Endothelial cell of umbilical vein (primary cell): ENCODE measurements around the gene ZFYVE26. TPM values are rescaled to one million over a fixed set of nuclear protein-coding genes. Genes with fewer than 3 reads are reported as not detected.

ENCODE experiments used
- BruUV-seq: library from RNA; stranded (reverse); fragments of 400-500 nt; replicated peaks from 2 replicates; lab custom pipeline; 2021; lab: Mats Ljungman, UMichigan
- CTCF ChIA-PET: fragments of 300-600, 350-600 bp; sonication (Branson Sonifier 250); formaldehyde crosslinking; loops from one replicate; lab custom pipeline; 2021; ENCODE audit warnings: antibody characterized with exemption, inconsistent platforms; lab: Charles Lee
- POLR2A ChIA-PET: fragments of 300-600, 350-600 bp; sonication (Branson Sonifier 250); formaldehyde crosslinking; loops from one replicate; lab custom pipeline; 2021; ENCODE audit warnings: antibody characterized with exemption, inconsistent platforms; lab: Charles Lee
- DNase-seq: peaks from one replicate; pipeline ENCODE4 v3.0.0-alpha.2; 2011; ENCODE audit warnings: low read depth, low spot score
- FAIRE-seq: peaks from 2 replicates; lab custom pipeline; 2011; peaks lifted over from hg19 to GRCh38; lab: Jason Lieb, UNC
- H2AFZ ChIP-seq: 2 replicates; pipeline ENCODE4 v1.6.0; 2012; ENCODE audit warnings: low read depth, low read length, control low read depth, inconsistent platforms
- H3K27ac ChIP-seq: 2 replicates; pipeline ENCODE4 v1.5.1; 2011; ENCODE audit warnings: low read depth, mild to moderate bottlenecking, control low read depth, low read length, moderate library complexity; ENCODE audit not compliant: insufficient read depth
- H3K27me3 ChIP-seq, 2 experiments: 2 replicates each; pipeline versions ENCODE4 v1.6.0 to v1.6.1; 2011; ENCODE audit warnings: low read length in 2 of 2, mixed read lengths in 1 of 2; ENCODE audit not compliant: control insufficient read depth in 2 of 2, insufficient read depth in 2 of 2
- H3K36me3 ChIP-seq, 2 experiments: 2 replicates in 1 of 2; 3 replicates in 1 of 2; pipeline ENCODE4 v1.5.1; 2011; ENCODE audit warnings: low read length in 2 of 2, mild to moderate bottlenecking in 1 of 2, moderate library complexity in 1 of 2; ENCODE audit not compliant: control insufficient read depth in 2 of 2, insufficient read depth in 2 of 2; ENCODE audit errors: extremely low read depth in 1 of 2
- H3K4me1 ChIP-seq: 3 replicates; pipeline ENCODE4 v1.5.1; 2011; ENCODE audit warnings: mild to moderate bottlenecking, low read length; ENCODE audit not compliant: control insufficient read depth, insufficient read depth; ENCODE audit errors: extremely low read depth
- H3K4me2 ChIP-seq: 2 replicates; pipeline ENCODE4 v1.6.1; 2011; ENCODE audit warnings: low read length, control low read depth, mixed read lengths; ENCODE audit not compliant: insufficient read depth
- H3K4me3 ChIP-seq, 3 experiments: fragments of 200-600 bp in 1 of 3; sonication (generic), shearing (Covaris generic) in 1 of 3; replicated peaks in 1 of 3; 2 replicates each; pipeline ENCODE4 v1.5.1; 2011 to 2016; ENCODE audit warnings: control low read depth in 3 of 3, low read length in 3 of 3, mild to moderate bottlenecking in 2 of 3, inconsistent platforms in 1 of 3, low read depth in 1 of 3, moderate library complexity in 1 of 3; ENCODE audit not compliant: insufficient read depth in 1 of 3
- H3K79me2 ChIP-seq: 2 replicates; pipeline ENCODE4 v1.6.0; 2012; ENCODE audit warnings: low read length, inconsistent platforms; ENCODE audit not compliant: control insufficient read depth, insufficient read depth
- H3K9ac ChIP-seq: replicated peaks from 2 replicates; pipeline ENCODE3; 2011; ENCODE audit warnings: low read length, control low read depth; ENCODE audit not compliant: insufficient read depth; ENCODE audit errors: extremely low read depth
- H3K9me1 ChIP-seq: replicated peaks from 3 replicates; pipeline ENCODE4 v1.6.0; 2011; ENCODE audit warnings: mild to moderate bottlenecking, low read length; ENCODE audit not compliant: control insufficient read depth, insufficient read depth; ENCODE audit errors: extremely low read depth
- H3K9me3 ChIP-seq: replicated peaks from 2 replicates; pipeline ENCODE4 v1.5.1; 2012; ENCODE audit warnings: low read length, inconsistent platforms; ENCODE audit not compliant: control insufficient read depth, insufficient read depth
- H4K20me1 ChIP-seq: replicated peaks from 2 replicates; pipeline ENCODE3; 2011; ENCODE audit warnings: mild to moderate bottlenecking, low read length; ENCODE audit not compliant: control insufficient read depth, insufficient read depth; ENCODE audit errors: extremely low read depth
- EZH2 ChIP-seq: IDR thresholded peaks from 2 replicates; pipeline ENCODE4 v1.6.1; 2012; ENCODE audit warnings: borderline replicate concordance, low read depth, mild to moderate bottlenecking, moderate library complexity, low read length, inconsistent platforms; ENCODE audit not compliant: severe bottlenecking
- FOS ChIP-seq: IDR thresholded peaks from 2 replicates; pipeline ENCODE4 v1.6.1; 2011; ENCODE audit warnings: mild to moderate bottlenecking, low read length, moderate library complexity, borderline replicate concordance; ENCODE audit not compliant: insufficient read depth
- GATA2 ChIP-seq: IDR thresholded peaks from 2 replicates; pipeline ENCODE4 v1.7.0; 2011; ENCODE audit warnings: low read depth, mild to moderate bottlenecking, moderate library complexity, mixed read lengths, low read length; ENCODE audit not compliant: insufficient read length, insufficient read depth
- JUN ChIP-seq: IDR thresholded peaks from 2 replicates; pipeline ENCODE4 v1.6.1; 2011; ENCODE audit warnings: borderline replicate concordance, low read depth; ENCODE audit not compliant: insufficient read length, insufficient read depth
- MAX ChIP-seq: IDR thresholded peaks from 2 replicates; pipeline ENCODE4 v1.6.1; 2011; ENCODE audit not compliant: insufficient read depth, insufficient read length
- MYC ChIP-seq: IDR thresholded peaks from one replicate; pipeline ENCODE4 v1.6.1; 2011; ENCODE audit warnings: mild to moderate bottlenecking, low read depth, low read length
- POLR2A ChIP-seq: IDR thresholded peaks from 2 replicates; pipeline ENCODE4 v1.6.1; 2012; ENCODE audit warnings: low read depth, mild to moderate bottlenecking, control low read depth, low read length
- POLR2AphosphoS5 ChIP-seq: IDR thresholded peaks from 2 replicates; pipeline ENCODE4 v1.6.1; 2012; ENCODE audit warnings: low read depth, mild to moderate bottlenecking, control low read depth, low read length, moderate library complexity; ENCODE audit not compliant: insufficient read depth
- dilution Hi-C: fragments of 300-500 bp; cut with MboI; formaldehyde crosslinking; loops from one replicate; pipeline ENCODE4 v1.15.0; 2019; ENCODE audit warnings: low sequenced_read_pairs; ENCODE audit not compliant: extremely low pct_ligation_motif_present
- intact Hi-C: fragments of 100-400 bp; cut with micrococcal nuclease; formaldehyde crosslinking; loops from one replicate; pipeline ENCODE4 v1.10.0; 2022
- polyA plus RNA-seq, 4 experiments: library from polyadenylated mRNA; depleted of rRNA in 3 of 4; stranded (reverse) in 3 of 4; unstranded in 1 of 4; fragments of >200 nt; gene quantifications; 2 replicates each; pipeline versions ENCODE4 v1.2.1 to v1.2.3, GENCODE V29; 2011 to 2012; ENCODE audit warnings: missing spikeins in 1 of 4
- total RNA-seq: library from RNA; stranded (reverse); gene quantifications from 2 replicates; pipeline ENCODE4 v1.2.3, GENCODE V29; 2021
- TF ChIP-seq, protein P1 (sequence below), 2 donors: IDR thresholded peaks; 1 replicate in 1 of 2; 2 replicates in 1 of 2; pipeline ENCODE4 v1.5.1; 2011; ENCODE audit warnings: low read length in 2 of 2, mild to moderate bottlenecking in 2 of 2, moderate library complexity in 2 of 2, control low read depth in 1 of 2, inconsistent platforms in 1 of 2, low read depth in 1 of 2; ENCODE audit not compliant: insufficient read depth in 1 of 2; ENCODE audit errors: extremely low read depth in 1 of 2

Gene ZFYVE26
- total and polyA plus RNA-seq, 2 donors (not counting 3 experiments of a cell fraction or from before 2014, with no cell fraction given) = 15.3 to 26.3 TPM

DNA sequence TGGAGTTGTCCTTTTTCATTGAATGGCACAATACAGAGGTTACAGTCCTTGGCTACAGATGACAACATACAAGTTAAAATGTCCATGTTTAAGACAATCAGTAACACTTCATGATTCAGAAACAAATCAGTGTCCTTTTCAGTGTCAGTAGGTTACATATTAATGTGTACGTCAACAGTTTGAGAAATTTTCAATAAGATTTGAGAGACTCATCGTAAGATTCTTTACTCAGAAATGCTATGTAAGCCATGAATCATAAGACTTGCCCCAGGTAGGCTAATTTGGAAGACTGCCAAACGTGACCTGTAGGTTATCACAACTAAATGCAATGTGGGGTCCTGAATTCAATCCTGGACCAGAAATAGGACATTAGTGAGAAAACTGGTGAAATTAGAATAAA, 111.2 kb downstream of the ZFYVE26 start:
- POLR2A ChIA-PET = no interaction called here
- Histone ChIP-seq H3K27me3 (peaks cover 0 to 6% of the 10 kb centered on the region in 2 experiments), H2AFZ (no peak overlapping the region), H3K79me2 (no peaks in the 10 kb centered on the region), H3K9me1 (no peaks in the 10 kb centered on the region), H3K27ac (no peak overlapping the region), H3K4me2 (no peak overlapping the region), H3K4me1 (no peaks in the 10 kb centered on the region), H4K20me1 (no peaks in the 10 kb centered on the region), H3K9me3 (no peaks in the 10 kb centered on the region), H3K9ac (no peak overlapping the region), H3K36me3 (no peaks in the 10 kb centered on the region), H3K4me3 (no peak overlapping the region)
- no peak for DNase-seq
- no peak for TF ChIP-seq JUN
- TF ChIP-seq POLR2AphosphoS5 = no peak
- TF ChIP-seq MAX = no peak
- no peak for TF ChIP-seq EZH2
- TF ChIP-seq, protein P1, sequence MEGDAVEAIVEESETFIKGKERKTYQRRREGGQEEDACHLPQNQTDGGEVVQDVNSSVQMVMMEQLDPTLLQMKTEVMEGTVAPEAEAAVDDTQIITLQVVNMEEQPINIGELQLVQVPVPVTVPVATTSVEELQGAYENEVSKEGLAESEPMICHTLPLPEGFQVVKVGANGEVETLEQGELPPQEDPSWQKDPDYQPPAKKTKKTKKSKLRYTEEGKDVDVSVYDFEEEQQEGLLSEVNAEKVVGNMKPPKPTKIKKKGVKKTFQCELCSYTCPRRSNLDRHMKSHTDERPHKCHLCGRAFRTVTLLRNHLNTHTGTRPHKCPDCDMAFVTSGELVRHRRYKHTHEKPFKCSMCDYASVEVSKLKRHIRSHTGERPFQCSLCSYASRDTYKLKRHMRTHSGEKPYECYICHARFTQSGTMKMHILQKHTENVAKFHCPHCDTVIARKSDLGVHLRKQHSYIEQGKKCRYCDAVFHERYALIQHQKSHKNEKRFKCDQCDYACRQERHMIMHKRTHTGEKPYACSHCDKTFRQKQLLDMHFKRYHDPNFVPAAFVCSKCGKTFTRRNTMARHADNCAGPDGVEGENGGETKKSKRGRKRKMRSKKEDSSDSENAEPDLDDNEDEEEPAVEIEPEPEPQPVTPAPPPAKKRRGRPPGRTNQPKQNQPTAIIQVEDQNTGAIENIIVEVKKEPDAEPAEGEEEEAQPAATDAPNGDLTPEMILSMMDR (IDR thresholded peaks at IDR 0.05; ENCODE audit: extremely low read depth in 1 of 2, insufficient read depth in 1 of 2, low read depth in 1 of 2, low read length in 2 of 2) = no peak
- TF ChIP-seq POLR2A = no peak
- TF ChIP-seq FOS = no peak
- TF ChIP-seq MYC = no peak
- TF ChIP-seq GATA2 = no peak
- CTCF ChIA-PET = interaction anchor here (0.6 to 7.0 kb wide), 33 partner anchors 9 to 278 kb away, joined by 3 to 394 read pairs (median 9); partner anchors contain the start of genes ARG2, PIGH, RDH11 and VTI1B
- dilution Hi-C loops (no loop called here), intact Hi-C loops (loop anchor here (2.0 to 10.0 kb wide), 2 partner anchors 30 to 1210 kb away; partner anchors contain the start of gene VTI1B)
- no TSS peak for BruUV-seq
- FAIRE-seq = no peak
